CD4-positive, alpha-beta memory T cell (primary cell): ENCODE measurements around the gene C20orf144. TPM values are rescaled to one million over a fixed set of nuclear protein-coding genes. Genes with fewer than 3 reads are reported as not detected.

Experiments used
- CTCF ChIA-PET: fragments of 350-600 bp; sonication (Branson Sonifier 250); formaldehyde crosslinking; loops from one replicate; lab custom pipeline; 2021; ENCODE audit warnings: inconsistent platforms; ENCODE audit not compliant: partially characterized antibody; lab: Charles Lee
- POLR2A ChIA-PET: fragments of 350-600 bp; sonication (Branson Sonifier 250); formaldehyde crosslinking; loops from one replicate; lab custom pipeline; 2021; ENCODE audit not compliant: partially characterized antibody; lab: Charles Lee
- DNase-seq, 5 donors: peaks; one replicate each; pipeline versions ENCODE4 v3.0.0 to v3.0.0-alpha.2; 2020 to 2022; ENCODE audit warnings: mixed read lengths in 1 of 5
- H3K27ac ChIP-seq: one replicate; pipeline ENCODE4 v1.7.0; 2013; ENCODE audit warnings: low read depth, low read length
- H3K27me3 ChIP-seq: 2 replicates; pipeline ENCODE4 v1.7.0; 2013; ENCODE audit warnings: mild to moderate bottlenecking, low read length, moderate library complexity; ENCODE audit not compliant: insufficient read depth
- H3K36me3 ChIP-seq: 2 replicates; pipeline ENCODE4 v1.7.0; 2013; ENCODE audit warnings: mild to moderate bottlenecking, low read length, moderate library complexity; ENCODE audit not compliant: insufficient read depth
- H3K4me1 ChIP-seq: 2 replicates; pipeline ENCODE4 v1.7.0; 2013; ENCODE audit warnings: mild to moderate bottlenecking, low read length, moderate library complexity; ENCODE audit not compliant: insufficient read depth
- H3K4me3 ChIP-seq, 2 donors: one replicate each; pipeline ENCODE4 v1.7.0; 2013; ENCODE audit warnings: low read length in 2 of 2, mild to moderate bottlenecking in 1 of 2
- H3K9me3 ChIP-seq, 2 donors: one replicate each; pipeline ENCODE4 v1.7.0; 2013; ENCODE audit warnings: low read length in 2 of 2, control low read depth in 1 of 2; ENCODE audit not compliant: control insufficient read depth in 1 of 2
- H3K27ac Mint-ChIP-seq, 7 donors: one replicate each; pipeline ENCODE4 v1.8.0; 2020 to 2021; ENCODE audit warnings: mixed read lengths in 7 of 7, mild to moderate bottlenecking in 6 of 7, inconsistent platforms in 3 of 7, moderate library complexity in 3 of 7
- H3K27me3 Mint-ChIP-seq, 2 donors: one replicate each; pipeline ENCODE4 v1.8.0; 2020 to 2021; ENCODE audit warnings: mixed read lengths in 2 of 2
- H3K36me3 Mint-ChIP-seq, 2 donors: one replicate each; pipeline ENCODE4 v1.8.0; 2020 to 2021; ENCODE audit warnings: mixed read lengths in 2 of 2, inconsistent platforms in 1 of 2, mild to moderate bottlenecking in 1 of 2
- H3K4me1 Mint-ChIP-seq, 4 donors: one replicate each; pipeline ENCODE4 v1.8.0; 2020 to 2021; ENCODE audit warnings: mixed read lengths in 4 of 4, mild to moderate bottlenecking in 1 of 4
- H3K4me3 Mint-ChIP-seq, 8 donors: one replicate each; pipeline ENCODE4 v1.8.0; 2020 to 2021; ENCODE audit warnings: mixed read lengths in 8 of 8, mild to moderate bottlenecking in 7 of 8, moderate library complexity in 6 of 8, inconsistent platforms in 3 of 8
- H3K9me3 Mint-ChIP-seq, 8 donors: one replicate each; pipeline ENCODE4 v1.8.0; 2020 to 2021; ENCODE audit warnings: mixed read lengths in 8 of 8, mild to moderate bottlenecking in 5 of 8, inconsistent platforms in 3 of 8, moderate library complexity in 1 of 8
- intact Hi-C: fragments of 100-400 bp; cut with micrococcal nuclease; formaldehyde crosslinking; loops from one replicate; pipeline ENCODE4 v1.15.1; 2023
- polyA plus RNA-seq, 2 donors: library from polyadenylated mRNA; unstranded; fragments of 300-500 nt; fragmentation: Illumina TruSeq; gene quantifications; one replicate each; pipeline ENCODE4 v1.2.3, GENCODE V29; 2021
- total RNA-seq, 2 experiments: library from RNA; stranded (reverse); gene quantifications; one replicate each; pipeline ENCODE4 v1.2.3, GENCODE V29; 2021

The C20orf144 gene
- total and polyA plus RNA-seq, 4 experiments from 2014 or later: 0.61 TPM; not detected in 2

GRCh38 chr20:33687370-33687915 lies 25.3 kb downstream of the C20orf144 start:
- ChIA-PET CTCF (interaction anchor here (0.9 to 2.1 kb wide), 3 partner anchors 20 to 31 kb away, joined by 3 to 15 read pairs (median 4); partner anchors contain the start of gene ACTL10), POLR2A (interaction anchor here (0.8 to 4.3 kb wide), 6 partner anchors 8 to 172 kb away, joined by 3 to 15 read pairs (median 6); partner anchors contain the start of genes ACTL10, C20orf144 and PXMP4)
- intact Hi-C loops: no loop called here
- no peak for DNase-seq
- Histone ChIP-seq H3K27me3 (no peaks in the 10 kb centered on the region), H3K9me3 (no peaks in the 10 kb centered on the region), H3K36me3 (no peaks in the 10 kb centered on the region), H3K4me3 (no peak overlapping the region), H3K4me1 (peaks cover 40% of the 10 kb centered on the region), H3K27ac (no peak overlapping the region)
- Mint-ChIP-seq H3K9me3 (no peaks in the 10 kb centered on the region), H3K27ac (peak overlapping the region in 5 of 7 donors; percentile 74 to 94 (median 86)), H3K4me3 (peak overlapping the region in 3 of 8 donors; percentile 82 to 89 (median 83)), H3K36me3 (no peaks in the 10 kb centered on the region), H3K4me1 (peaks cover 22 to 54% (median 39%) of the 10 kb centered on the region in 4 donors), H3K27me3 (no peaks in the 10 kb centered on the region)

- Mint-ChIP-seq H3K36me3 (no peaks in the 10 kb centered on the region), H3K4me1 (peaks cover 22 to 54% (median 39%) of the 10 kb centered on the region in 4 donors), H3K27ac (peak overlapping the region; percentile 31 to 86 (median 76)), H3K9me3 (no peaks in the 10 kb centered on the region), H3K4me3 (peak overlapping the region in 2 of 8 donors; percentile 8 to 11), H3K27me3 (no peaks in the 10 kb centered on the region)
- Histone ChIP-seq H3K27ac (no peak overlapping the region), H3K27me3 (no peaks in the 10 kb centered on the region), H3K36me3 (no peaks in the 10 kb centered on the region), H3K4me3 (no peak overlapping the region), H3K9me3 (no peaks in the 10 kb centered on the region), H3K4me1 (peaks cover 40% of the 10 kb centered on the region)
- POLR2A ChIA-PET: interaction anchor here (0.9 to 4.3 kb wide), 6 partner anchors 9 to 171 kb away, joined by 3 to 21 read pairs (median 6); partner anchors contain the start of gene PXMP4
- no peak for DNase-seq
- CTCF ChIA-PET: interaction anchor here (1.4 to 2.1 kb wide), 2 partner anchors 21 to 30 kb away, joined by 4 to 15 read pairs; partner anchors contain the start of gene ACTL10
- intact Hi-C loops: no loop called here
Measured at GRCh38 chr20:33687993-33688937, 26.1 kb downstream of the C20orf144 start.

GRCh38 chr20:33688938-33689424 lies 26.9 kb downstream of the C20orf144 start:
- CTCF ChIA-PET: interaction anchor here (2.8 kb wide), 1 partner anchor 21 kb away, joined by 11 read pairs; no protein-coding TSS in a partner anchor
- H3K9me3 Mint-ChIP-seq: no peaks in the 10 kb centered on the region
- H3K27me3 Mint-ChIP-seq: no peaks in the 10 kb centered on the region
- H3K36me3 ChIP-seq: no peaks in the 10 kb centered on the region
- intact Hi-C loops: no loop called here
- H3K27me3 ChIP-seq: no peaks in the 10 kb centered on the region
- H3K36me3 Mint-ChIP-seq: no peaks in the 10 kb centered on the region
- peak overlapping the region in 3 of 8 donors; percentile 7 to 71 (median 11) for H3K4me3 Mint-ChIP-seq
- peaks cover 22 to 54% (median 39%) of the 10 kb centered on the region in 4 donors for H3K4me1 Mint-ChIP-seq
- no peak overlapping the region for H3K27ac ChIP-seq
- no peak for DNase-seq
- no peaks in the 10 kb centered on the region for H3K9me3 ChIP-seq
- H3K4me1 ChIP-seq: peaks cover 40% of the 10 kb centered on the region
- H3K4me3 ChIP-seq: no peak overlapping the region
- POLR2A ChIA-PET: interaction anchor here (0.9 to 4.3 kb wide), 5 partner anchors 10 to 43 kb away, joined by 3 to 21 read pairs (median 8); partner anchors contain the start of gene PXMP4
- H3K27ac Mint-ChIP-seq: peak overlapping the region; percentile 6 to 90 (median 79)

- CTCF ChIA-PET: interaction anchor here (2.8 kb wide), 1 partner anchor 21 kb away, joined by 11 read pairs; no protein-coding TSS in a partner anchor
- peaks cover 22 to 52% (median 36%) of the 10 kb centered on the region in 4 donors for H3K4me1 Mint-ChIP-seq
- no peaks in the 10 kb centered on the region for H3K36me3 Mint-ChIP-seq
- Histone ChIP-seq H3K4me3 (no peak overlapping the region), H3K27me3 (no peaks in the 10 kb centered on the region), H3K36me3 (no peaks in the 10 kb centered on the region), H3K27ac (no peak overlapping the region), H3K9me3 (no peaks in the 10 kb centered on the region), H3K4me1 (peaks cover 37% of the 10 kb centered on the region)
- POLR2A ChIA-PET: interaction anchor here (0.9 to 4.3 kb wide), 8 partner anchors 10 to 43 kb away, joined by 3 to 21 read pairs (median 8); partner anchors contain the start of genes PXMP4 and ZNF341
- peak overlapping the region; percentile 79 to 90 (median 86) for H3K27ac Mint-ChIP-seq
- intact Hi-C loops: no loop called here
- no peaks in the 10 kb centered on the region for H3K27me3 Mint-ChIP-seq
- H3K9me3 Mint-ChIP-seq: no peaks in the 10 kb centered on the region
- peak overlapping the region in 6 of 8 donors; percentile 58 to 83 (median 70) for H3K4me3 Mint-ChIP-seq
- no peak for DNase-seq
Measured at GRCh38 chr20:33689493-33689892, 27.4 kb downstream of the C20orf144 start.

- intact Hi-C loops: no loop called here
- Histone ChIP-seq H3K4me1 (peaks cover 32% of the 10 kb centered on the region), H3K27ac (no peak overlapping the region), H3K27me3 (no peaks in the 10 kb centered on the region), H3K36me3 (no peaks in the 10 kb centered on the region), H3K9me3 (no peaks in the 10 kb centered on the region), H3K4me3 (no peak overlapping the region)
- H3K36me3 Mint-ChIP-seq: no peaks in the 10 kb centered on the region
- peak in 4 of 5 donors; percentile 14 to 80 (median 26) for DNase-seq
- no peaks in the 10 kb centered on the region for H3K9me3 Mint-ChIP-seq
- ChIA-PET POLR2A (interaction anchor here (0.7 to 4.3 kb wide), 8 partner anchors 11 to 980 kb away, joined by 3 to 21 read pairs (median 8); partner anchors contain the start of genes PXMP4 and ZNF341), CTCF (interaction anchor here (2.8 kb wide), 1 partner anchor 22 kb away, joined by 11 read pairs; no protein-coding TSS in a partner anchor)
- peaks cover 20 to 47% (median 34%) of the 10 kb centered on the region in 4 donors for H3K4me1 Mint-ChIP-seq
- peak overlapping the region; percentile 70 to 90 (median 86) for H3K27ac Mint-ChIP-seq
- H3K4me3 Mint-ChIP-seq: peak overlapping the region in 7 of 8 donors; percentile 58 to 83 (median 70)
- no peaks in the 10 kb centered on the region for H3K27me3 Mint-ChIP-seq
Measured at GRCh38 chr20:33689973-33690372, 27.8 kb downstream of the C20orf144 start.

- ChIA-PET CTCF (no interaction called here), POLR2A (interaction anchor here (1.1 kb wide), 1 partner anchor 14 kb away, joined by 4 read pairs; no protein-coding TSS in a partner anchor)
- no peak overlapping the region for H3K4me3 ChIP-seq
- H3K4me1 Mint-ChIP-seq: peaks cover 10 to 25% (median 19%) of the 10 kb centered on the region in 4 donors
- DNase-seq: no peak
- peaks cover 0 to 4% (median 0%) of the 10 kb centered on the region in 8 donors for H3K9me3 Mint-ChIP-seq
- no peak overlapping the region for H3K27ac Mint-ChIP-seq
- H3K4me1 ChIP-seq: peaks cover 20% of the 10 kb centered on the region
- intact Hi-C loops: no loop called here
- H3K36me3 ChIP-seq: no peaks in the 10 kb centered on the region
- H3K4me3 Mint-ChIP-seq: no peak overlapping the region
- no peaks in the 10 kb centered on the region for H3K27me3 Mint-ChIP-seq
- H3K9me3 ChIP-seq: no peaks in the 10 kb centered on the region
- no peak overlapping the region for H3K27ac ChIP-seq
- no peaks in the 10 kb centered on the region for H3K36me3 Mint-ChIP-seq
- no peaks in the 10 kb centered on the region for H3K27me3 ChIP-seq
Measured at GRCh38 chr20:33693289-33693688, 31.2 kb downstream of the C20orf144 start.
